ENCODE data around the gene ING4. TPM values are rescaled to one million over a fixed set of nuclear protein-coding genes. Genes with fewer than 3 reads are reported as not detected.
A peak's percentile ranks its signal among the peaks of the same experiment; 100 is the strongest.

ING4 gene
- total and polyA plus RNA-seq, 2 donors (not counting 3 experiments of a cell fraction or from before 2014, with no cell fraction given) = 34.7 to 52.0 TPM

GRCh38 chr12:6631549-6631961 is 31.4 kb downstream of the ING4 start:
- Histone ChIP-seq H4K20me1 (replicated peaks; ENCODE audit: control insufficient read depth, extremely low read depth, insufficient read depth, low read length) (no peaks in the 10 kb centered on the region), H3K36me3 (ENCODE audit: control insufficient read depth in 2 of 2, extremely low read depth in 1 of 2, insufficient read depth in 2 of 2, low read length in 2 of 2) (no peaks in the 10 kb centered on the region), H2AFZ (ENCODE audit: low read depth, low read length) (peak overlapping the region; percentile 46), H3K9me1 (replicated peaks; ENCODE audit: control insufficient read depth, extremely low read depth, insufficient read depth, low read length) (no peaks in the 10 kb centered on the region), H3K27ac (ENCODE audit: insufficient read depth, low read depth, low read length) (no peak overlapping the region), H3K4me3 (replicated peaks in 1 of 3; ENCODE audit: insufficient read depth in 1 of 3, low read depth in 1 of 3, low read length in 3 of 3) (no peak overlapping the region), H3K9ac (replicated peaks; ENCODE audit: extremely low read depth, insufficient read depth, low read length) (no peak overlapping the region), H3K4me1 (ENCODE audit: control insufficient read depth, extremely low read depth, insufficient read depth, low read length) (no peaks in the 10 kb centered on the region), H3K4me2 (ENCODE audit: insufficient read depth, low read length) (no peak overlapping the region), H3K79me2 (ENCODE audit: control insufficient read depth, insufficient read depth, low read length) (no peaks in the 10 kb centered on the region), H3K9me3 (replicated peaks; ENCODE audit: control insufficient read depth, insufficient read depth, low read length) (no peaks in the 10 kb centered on the region), H3K27me3 (ENCODE audit: control insufficient read depth in 2 of 2, insufficient read depth in 2 of 2, low read length in 2 of 2) (peaks cover 0 to 2% of the 10 kb centered on the region in 2 experiments)
- TF ChIP-seq JUN (IDR thresholded peaks at IDR 0.05; ENCODE audit: borderline replicate concordance, insufficient read depth, insufficient read length, low read depth) = no peak
- no peak for TF ChIP-seq GATA2 (IDR thresholded peaks at IDR 0.05; ENCODE audit: insufficient read depth, insufficient read length, low read depth, low read length)
- no peak for TF ChIP-seq FOS (IDR thresholded peaks at IDR 0.05; ENCODE audit: borderline replicate concordance, insufficient read depth, low read length)
- TF ChIP-seq POLR2A (IDR thresholded peaks at IDR 0.05; ENCODE audit: low read depth, low read length) = no peak
- TF ChIP-seq MYC (IDR thresholded peaks at IDR 0.05; ENCODE audit: low read depth, low read length) = no peak
- no peak for TF ChIP-seq EZH2 (IDR thresholded peaks at IDR 0.05; ENCODE audit: borderline replicate concordance, low read depth, low read length, severe bottlenecking)
- no peak for TF ChIP-seq MAX (IDR thresholded peaks at IDR 0.05; ENCODE audit: insufficient read depth, insufficient read length)
- TF ChIP-seq POLR2AphosphoS5 (IDR thresholded peaks at IDR 0.05; ENCODE audit: insufficient read depth, low read depth, low read length) = no peak
- no peak for TF ChIP-seq CTCF (IDR thresholded peaks at IDR 0.05; ENCODE audit: extremely low read depth in 1 of 2, insufficient read depth in 1 of 2, low read depth in 1 of 2, low read length in 2 of 2)
- dilution Hi-C loops (cut with MboI; ENCODE audit: extremely low pct_ligation_motif_present, low sequenced_read_pairs) = no loop called here
- intact Hi-C loops (cut with micrococcal nuclease) = no loop called here
- ChIA-PET POLR2A (no interaction called here), CTCF (interaction anchor here (1.0 to 1.2 kb wide), 3 partner anchors 12 to 53 kb away, joined by 3 to 9 read pairs (median 5); no protein-coding TSS in a partner anchor)
- BruUV-seq (replicated peaks) = no TSS peak
- DNase-seq (ENCODE audit: low read depth, low spot score) = no peak
- FAIRE-seq = no peak
